Skeletal muscle satellite cell (primary cell): Measurements from ENCODE around the gene NNT.

ENCODE experiments used
- H3K27me3 ChIP-seq: 2 replicates; pipeline ENCODE4 v1.7.0; 2013; ENCODE audit warnings: low read length; ENCODE audit not compliant: control insufficient read depth, insufficient read depth
- H3K36me3 ChIP-seq: 2 replicates; pipeline ENCODE4 v1.7.0; 2013; ENCODE audit warnings: mild to moderate bottlenecking, control low read depth, low read length; ENCODE audit not compliant: insufficient read depth
- H3K4me1 ChIP-seq: 2 replicates; pipeline ENCODE4 v1.7.0; 2013; ENCODE audit warnings: low read length; ENCODE audit not compliant: control insufficient read depth, insufficient read depth
- H3K4me2 ChIP-seq: 2 replicates; pipeline ENCODE4 v1.7.0; 2013; ENCODE audit warnings: mild to moderate bottlenecking, low read length
- H3K4me3 ChIP-seq: 2 replicates; pipeline ENCODE4 v1.7.0; 2013; ENCODE audit warnings: low read length
- H3K9ac ChIP-seq: 2 replicates; pipeline ENCODE4 v1.7.0; 2013; ENCODE audit warnings: mild to moderate bottlenecking, low read depth, low read length, moderate library complexity
- H3K9me3 ChIP-seq: replicated peaks from 2 replicates; pipeline ENCODE4 v1.7.0; 2013; ENCODE audit warnings: mild to moderate bottlenecking, control low read depth, low read length

NNT gene

DNA sequence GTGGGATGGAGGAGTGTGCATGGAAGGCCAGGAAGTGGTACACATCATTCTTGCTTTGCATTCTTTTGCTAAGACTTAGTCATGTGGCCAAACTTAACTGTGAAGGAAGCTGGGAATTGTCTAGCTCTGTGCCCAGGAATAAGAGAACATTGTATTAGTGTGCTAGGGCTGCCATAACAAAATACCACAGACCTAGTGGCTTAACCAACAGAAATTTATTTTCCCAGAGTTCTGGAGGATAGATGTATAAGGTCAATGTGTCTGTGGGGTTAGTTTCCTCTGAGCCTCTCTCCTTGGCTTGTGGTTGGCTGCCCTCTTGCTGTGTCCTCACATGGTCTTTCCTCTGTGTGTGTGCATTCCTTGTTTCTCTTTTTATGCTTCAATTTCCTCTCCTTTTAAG, 32.4 kb downstream of the NNT start:
- Histone ChIP-seq H3K9ac (no peak overlapping the region), H3K4me2 (no peak overlapping the region), H3K4me3 (no peak overlapping the region), H3K9me3 (no peaks in the 10 kb centered on the region), H3K36me3 (peaks cover 12% of the 10 kb centered on the region), H3K4me1 (peaks cover 35% of the 10 kb centered on the region), H3K27me3 (no peaks in the 10 kb centered on the region)

- no peaks in the 10 kb centered on the region for H3K9me3 ChIP-seq
- no peaks in the 10 kb centered on the region for H3K27me3 ChIP-seq
- H3K4me1 ChIP-seq: peaks cover 35% of the 10 kb centered on the region
- no peak overlapping the region for H3K4me3 ChIP-seq
- H3K4me2 ChIP-seq: no peak overlapping the region
- H3K36me3 ChIP-seq: peaks cover 10% of the 10 kb centered on the region
- no peak overlapping the region for H3K9ac ChIP-seq
These were observed 33.1 kb downstream of the NNT start for GRCh38 chr5:43636076-43636475.

DNA sequence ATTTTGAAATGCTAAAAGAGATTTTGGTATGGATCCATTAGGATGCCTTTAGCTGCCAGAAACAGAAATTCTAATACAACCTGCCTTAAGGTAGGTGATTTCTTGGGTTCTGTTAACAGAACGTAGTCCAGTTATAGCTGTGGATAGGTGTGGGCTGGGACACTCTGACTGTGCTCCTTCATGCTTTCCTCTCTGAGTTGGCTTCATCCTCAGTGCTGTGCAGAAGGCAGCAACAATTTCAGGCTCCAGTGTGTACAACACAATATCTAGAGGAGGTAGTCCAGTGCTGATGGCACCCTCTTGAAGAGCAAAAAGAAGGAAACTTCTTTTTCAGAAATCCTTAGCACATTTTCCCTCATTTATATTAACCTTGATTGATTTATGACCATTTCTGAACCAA, 34.4 kb downstream of the NNT start:
- Histone ChIP-seq H3K27me3 (no peaks in the 10 kb centered on the region), H3K36me3 (peaks cover 8% of the 10 kb centered on the region), H3K9me3 (no peaks in the 10 kb centered on the region), H3K4me2 (no peak overlapping the region), H3K4me3 (no peak overlapping the region), H3K9ac (no peak overlapping the region), H3K4me1 (peaks cover 35% of the 10 kb centered on the region)

DNA sequence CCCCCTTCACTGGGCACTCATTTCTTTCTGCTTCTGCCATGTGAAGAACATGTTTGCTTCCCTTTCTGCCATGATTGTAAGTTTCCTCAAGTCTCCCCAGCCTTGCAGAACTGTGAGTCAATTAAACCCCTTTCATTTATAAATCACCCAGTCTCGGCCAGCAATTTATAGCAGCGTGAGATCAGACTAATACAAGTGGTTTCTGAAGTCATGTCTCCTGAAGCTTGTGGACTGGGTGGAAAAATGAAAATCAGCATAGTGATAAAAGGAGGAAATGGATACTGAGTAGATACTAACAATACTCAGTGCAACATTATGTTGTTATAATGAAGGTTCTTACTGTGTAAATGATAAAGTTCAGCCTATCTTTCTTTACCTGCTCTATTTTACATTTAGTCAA, 35.1 kb downstream of the NNT start:
- no peak overlapping the region for H3K9ac ChIP-seq

DNA sequence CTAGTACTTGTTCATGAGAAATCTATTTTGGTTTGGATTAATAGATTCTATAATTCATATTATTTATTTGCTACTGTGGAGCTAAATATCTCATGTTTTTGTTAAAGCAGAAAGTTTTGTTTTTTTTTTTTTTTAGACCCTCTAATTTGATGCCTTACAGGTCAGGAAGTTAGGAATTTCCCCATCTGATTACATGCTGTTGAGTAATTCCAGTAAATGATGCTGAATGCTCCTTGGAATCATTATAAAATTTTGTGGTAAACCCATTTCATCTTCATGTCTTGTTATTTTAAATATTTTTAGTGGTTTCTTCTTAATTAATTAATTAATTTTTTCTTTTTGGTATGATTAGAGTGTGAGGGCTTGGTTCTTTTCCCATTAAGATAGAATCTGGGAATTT, 35.6 kb downstream of the NNT start:
- Histone ChIP-seq H3K4me3 (no peak overlapping the region), H3K36me3 (peaks cover 3% of the 10 kb centered on the region), H3K9ac (no peak overlapping the region)

More for the DNA sequence above, 35.1 kb downstream of the NNT start:
- no peak overlapping the region for H3K4me2 ChIP-seq
- H3K27me3 ChIP-seq: no peaks in the 10 kb centered on the region
- H3K4me1 ChIP-seq: peaks cover 37% of the 10 kb centered on the region
- H3K9me3 ChIP-seq: no peaks in the 10 kb centered on the region
- H3K4me3 ChIP-seq: no peak overlapping the region
- peaks cover 7% of the 10 kb centered on the region for H3K36me3 ChIP-seq

GRCh38 chr5:43639566-43639965, 36.6 kb downstream of the NNT start:
- Histone ChIP-seq H3K4me1 (peaks cover 37% of the 10 kb centered on the region), H3K27me3 (no peaks in the 10 kb centered on the region), H3K9ac (no peak overlapping the region), H3K4me3 (no peak overlapping the region), H3K4me2 (no peak overlapping the region), H3K9me3 (no peaks in the 10 kb centered on the region), H3K36me3 (no peaks in the 10 kb centered on the region)

More for the DNA sequence above, 35.6 kb downstream of the NNT start:
- H3K4me2 ChIP-seq: no peak overlapping the region
- no peaks in the 10 kb centered on the region for H3K9me3 ChIP-seq
- H3K4me1 ChIP-seq: peaks cover 37% of the 10 kb centered on the region
- no peaks in the 10 kb centered on the region for H3K27me3 ChIP-seq

GRCh38 chr5:43642428-43642827, 39.4 kb downstream of the NNT start:
- Histone ChIP-seq H3K36me3 (peaks cover 6% of the 10 kb centered on the region), H3K9me3 (no peaks in the 10 kb centered on the region), H3K9ac (no peak overlapping the region)

GRCh38 chr5:43643327-43643726, 40.3 kb downstream of the NNT start:
- Histone ChIP-seq H3K4me3 (no peak overlapping the region), H3K9ac (no peak overlapping the region), H3K4me2 (no peak overlapping the region), H3K36me3 (peaks cover 6% of the 10 kb centered on the region), H3K4me1 (peaks cover 30% of the 10 kb centered on the region), H3K27me3 (no peaks in the 10 kb centered on the region), H3K9me3 (no peaks in the 10 kb centered on the region)

More at GRCh38 chr5:43642428-43642827, 39.4 kb downstream of the NNT start:
- Histone ChIP-seq H3K27me3 (no peaks in the 10 kb centered on the region), H3K4me3 (no peak overlapping the region), H3K4me1 (peaks cover 27% of the 10 kb centered on the region), H3K4me2 (no peak overlapping the region)

DNA sequence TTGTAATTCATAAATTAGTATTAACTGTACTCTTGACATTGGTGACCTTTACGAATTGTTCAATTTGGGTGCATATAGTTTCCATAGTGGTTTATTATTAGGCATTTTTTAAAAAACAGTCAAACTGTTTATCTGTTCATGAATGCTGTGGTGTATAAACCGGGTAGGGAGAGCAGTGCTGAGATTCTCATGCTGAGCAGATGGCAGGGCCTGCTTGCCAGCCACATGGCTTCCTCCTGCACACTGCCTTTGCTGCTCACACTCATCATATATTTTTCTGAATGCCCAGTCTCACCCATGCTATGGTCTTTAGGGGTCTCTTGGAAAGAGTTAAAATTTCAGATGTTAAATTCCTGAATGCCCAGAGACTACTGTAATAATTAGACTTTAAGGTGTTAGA, 40.8 kb downstream of the NNT start:
- Histone ChIP-seq H3K4me2 (no peak overlapping the region), H3K9ac (no peak overlapping the region), H3K4me3 (no peak overlapping the region), H3K36me3 (peaks cover 6% of the 10 kb centered on the region), H3K27me3 (no peaks in the 10 kb centered on the region), H3K4me1 (peaks cover 32% of the 10 kb centered on the region), H3K9me3 (no peaks in the 10 kb centered on the region)

DNA sequence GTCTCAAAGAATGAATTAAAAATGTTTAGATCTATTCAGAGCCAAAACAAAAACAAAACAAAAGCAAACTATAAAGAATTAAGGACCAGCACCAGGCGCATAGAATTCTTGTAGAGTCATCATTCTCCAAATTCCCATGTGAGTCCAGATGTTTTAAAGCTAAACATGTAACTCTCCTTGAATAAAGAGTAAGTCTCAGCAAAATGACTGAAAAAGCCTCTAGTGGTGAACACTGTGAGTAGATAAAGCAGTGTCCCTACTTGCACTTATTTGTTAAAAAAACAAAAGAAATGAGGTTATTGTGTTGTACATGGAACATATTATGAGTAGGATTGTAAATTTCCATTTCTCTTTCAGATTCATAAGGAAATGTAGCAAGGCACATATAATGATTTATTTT, 44.0 kb downstream of the NNT start:
- peaks cover 30% of the 10 kb centered on the region for H3K36me3 ChIP-seq
- H3K4me3 ChIP-seq: no peak overlapping the region
- H3K4me1 ChIP-seq: peaks cover 30% of the 10 kb centered on the region
- H3K9me3 ChIP-seq: no peaks in the 10 kb centered on the region
- H3K9ac ChIP-seq: no peak overlapping the region
- no peaks in the 10 kb centered on the region for H3K27me3 ChIP-seq
- H3K4me2 ChIP-seq: no peak overlapping the region

- no peaks in the 10 kb centered on the region for H3K9me3 ChIP-seq
- H3K4me2 ChIP-seq: no peak overlapping the region
- H3K36me3 ChIP-seq: peaks cover 38% of the 10 kb centered on the region
- no peak overlapping the region for H3K4me3 ChIP-seq
- H3K4me1 ChIP-seq: peaks cover 28% of the 10 kb centered on the region
- no peak overlapping the region for H3K9ac ChIP-seq
- H3K27me3 ChIP-seq: no peaks in the 10 kb centered on the region
These were observed 44.8 kb downstream of the NNT start for GRCh38 chr5:43647789-43648188.

GRCh38 chr5:43648499-43649124, 45.6 kb downstream of the NNT start:
- no peaks in the 10 kb centered on the region for H3K9me3 ChIP-seq
- peaks cover 28% of the 10 kb centered on the region for H3K4me1 ChIP-seq
- no peaks in the 10 kb centered on the region for H3K27me3 ChIP-seq
- no peak overlapping the region for H3K4me3 ChIP-seq
- peak overlapping the region; percentile 58 for H3K9ac ChIP-seq
- H3K4me2 ChIP-seq: peak overlapping the region; percentile 32
- H3K36me3 ChIP-seq: peaks cover 45% of the 10 kb centered on the region
